HG02970 (cell line): ENCODE results near the gene ZHX3.

ENCODE experiments used
- ATAC-seq: cut with Tn5 transposase; IDR thresholded peaks from one replicate; pipeline ENCODE4 v1.9.1; 2021; ENCODE audit warnings: mild to moderate bottlenecking, moderate library complexity, moderate number of reproducible peaks; ENCODE audit not compliant: unreplicated experiment, low FRiP score

Gene ZHX3

DNA sequence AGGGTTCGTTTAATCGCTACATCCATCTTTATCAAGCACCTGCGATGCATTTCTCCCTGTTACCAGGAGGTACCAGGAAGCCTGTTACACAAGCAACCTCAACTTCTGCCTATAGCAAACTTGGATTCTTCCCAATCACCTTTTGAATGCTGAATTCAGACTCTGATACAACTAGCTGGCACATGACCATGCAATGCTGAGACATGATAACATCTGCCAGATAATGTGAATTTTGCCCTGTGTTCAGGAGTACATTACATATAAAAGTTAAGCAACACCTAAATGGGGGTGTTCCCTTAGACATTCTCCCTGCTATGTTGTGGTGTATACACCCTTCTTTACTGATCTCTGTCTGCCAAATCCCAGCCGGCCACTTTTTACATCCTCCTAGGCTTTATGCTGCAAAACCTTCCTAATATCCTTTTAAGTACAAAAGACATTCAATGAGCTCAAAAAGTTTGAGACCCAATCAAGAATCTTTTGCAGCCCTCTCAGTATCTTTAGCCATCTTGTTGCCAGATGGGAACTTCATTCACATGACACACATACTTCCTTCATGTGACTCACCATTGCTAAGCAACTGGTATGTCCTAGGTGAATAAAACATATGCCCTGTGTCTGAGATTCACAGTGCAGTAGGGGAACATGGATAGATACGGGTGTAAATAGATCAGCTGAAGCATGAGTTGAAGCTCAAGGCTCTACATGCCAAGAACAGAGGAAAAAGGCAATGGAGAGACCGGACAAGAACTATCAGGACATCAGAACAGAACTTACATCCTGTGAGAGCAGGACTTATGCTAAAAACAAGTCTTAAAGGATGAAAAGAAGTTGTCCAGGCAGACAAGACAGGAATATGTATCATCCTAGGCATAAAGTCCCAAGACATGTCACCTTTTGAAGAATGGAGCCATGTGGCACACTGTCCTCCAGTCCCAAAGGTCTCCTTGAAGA lies 84.3 kb downstream of the ZHX3 start:
- no peak for ATAC-seq

GRCh38 chr20:41231136-41231535 lies 86.4 kb downstream of the ZHX3 start:
- ATAC-seq: no peak

- ATAC-seq: no peak
These were observed 87.4 kb downstream of the ZHX3 start for GRCh38 chr20:41230136-41230535.

DNA sequence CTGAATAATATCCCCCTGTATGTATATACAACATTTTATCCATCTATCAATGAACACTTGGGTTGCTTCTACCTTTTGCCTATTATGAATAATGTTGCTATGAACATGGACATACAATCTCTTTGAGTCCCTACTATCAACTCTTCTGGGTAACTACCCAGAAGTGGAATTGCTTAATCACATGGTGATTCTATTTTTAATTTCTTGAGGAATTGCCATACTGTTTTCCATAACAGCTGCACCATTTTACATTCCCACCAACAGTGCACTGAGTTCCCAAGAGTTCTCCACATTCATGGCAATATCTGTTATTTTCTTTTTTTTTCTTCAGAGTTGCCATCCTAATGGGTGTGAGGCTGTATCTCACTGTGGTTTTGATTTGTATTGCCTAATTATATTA lies 88.3 kb downstream of the ZHX3 start:
- ATAC-seq: no peak

DNA sequence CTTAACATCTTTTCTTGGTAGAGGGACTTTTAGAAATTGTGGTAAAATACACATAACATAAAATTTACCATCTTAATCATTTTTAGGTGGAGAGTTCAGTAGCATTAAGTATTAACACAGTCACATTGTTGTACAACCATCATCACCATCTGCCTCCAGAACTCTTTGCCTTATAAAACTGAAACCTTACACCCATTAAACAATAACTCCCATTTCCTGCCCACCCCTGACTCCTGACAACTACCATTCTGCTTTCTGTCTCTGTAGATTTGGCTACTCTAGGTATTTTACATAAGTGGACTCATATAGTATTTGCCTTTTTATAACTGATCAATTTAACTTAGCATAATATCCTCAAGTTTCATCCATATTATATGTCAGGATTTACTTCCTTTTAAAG lies 88.7 kb downstream of the ZHX3 start:
- ATAC-seq: no peak

DNA sequence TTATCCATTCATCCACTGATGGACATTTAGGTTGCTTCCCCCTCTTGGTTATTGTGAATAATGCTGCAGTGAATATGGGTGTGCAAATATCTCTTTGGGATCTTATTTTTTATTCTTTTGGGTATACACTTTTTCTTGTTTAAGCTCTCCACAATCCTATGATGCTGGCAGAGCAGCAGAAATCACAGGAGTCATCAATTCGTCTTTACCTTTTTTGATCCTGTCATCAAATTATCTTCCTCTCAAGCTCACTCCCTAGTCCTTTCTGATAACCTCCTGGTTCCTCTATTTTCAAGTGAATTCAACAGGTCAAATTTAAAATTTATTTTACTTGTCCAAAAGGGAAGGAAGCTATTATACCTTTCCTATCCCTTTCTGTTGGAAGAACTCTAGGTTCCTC lies 91.1 kb downstream of the ZHX3 start:
- ATAC-seq: no peak

- no peak for ATAC-seq
These were observed 92.4 kb downstream of the ZHX3 start for GRCh38 chr20:41225091-41225490.

DNA sequence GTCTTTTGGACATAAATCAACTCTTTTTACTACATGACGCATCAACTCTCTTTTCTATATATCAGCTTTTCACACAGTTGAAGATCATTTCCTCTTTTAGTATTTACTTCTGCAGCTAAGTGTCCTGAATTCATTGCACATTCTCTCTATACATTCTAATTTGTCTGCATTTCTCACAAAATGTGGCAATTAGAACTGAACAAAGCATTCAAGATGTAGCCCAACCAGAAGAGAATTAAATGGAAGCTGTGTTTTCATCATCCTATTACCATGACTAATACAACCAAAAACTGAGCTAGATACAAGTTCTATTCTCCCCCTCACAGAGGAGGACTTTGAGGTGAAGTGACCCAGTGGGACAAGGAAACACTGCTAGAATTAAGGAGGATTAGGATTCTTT lies 93.2 kb downstream of the ZHX3 start:
- ATAC-seq: no peak

GRCh38 chr20:41223112-41223511 lies 94.4 kb downstream of the ZHX3 start:
- ATAC-seq: no peak

- ATAC-seq: no peak
These were observed 94.8 kb downstream of the ZHX3 start for GRCh38 chr20:41222703-41223102.

GRCh38 chr20:41222296-41222695 lies 95.2 kb downstream of the ZHX3 start:
- ATAC-seq: no peak

GRCh38 chr20:41221614-41222218 lies 95.8 kb downstream of the ZHX3 start:
- no peak for ATAC-seq

DNA sequence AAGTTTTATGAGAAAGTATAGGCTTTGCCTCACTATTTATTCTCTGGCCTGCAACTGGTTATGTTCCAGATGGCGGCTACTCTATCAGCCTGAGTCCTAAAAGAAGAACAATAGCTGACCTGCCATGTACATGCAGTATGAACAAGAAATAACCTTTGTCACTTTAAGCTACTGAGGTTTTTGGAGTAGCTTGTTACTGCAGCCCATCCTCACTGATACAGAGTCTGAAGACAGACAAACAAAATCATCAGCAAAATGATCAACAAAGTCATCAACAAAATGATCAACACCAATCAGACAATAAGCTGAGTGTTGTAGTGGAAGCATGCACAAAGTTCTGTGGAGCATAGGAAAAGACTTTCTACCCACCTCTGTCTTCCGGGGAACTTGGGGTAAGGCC lies 97.7 kb downstream of the ZHX3 start:
- ATAC-seq: no peak

GRCh38 chr20:41218466-41218865 lies 99.1 kb downstream of the ZHX3 start:
- ATAC-seq: no peak

DNA sequence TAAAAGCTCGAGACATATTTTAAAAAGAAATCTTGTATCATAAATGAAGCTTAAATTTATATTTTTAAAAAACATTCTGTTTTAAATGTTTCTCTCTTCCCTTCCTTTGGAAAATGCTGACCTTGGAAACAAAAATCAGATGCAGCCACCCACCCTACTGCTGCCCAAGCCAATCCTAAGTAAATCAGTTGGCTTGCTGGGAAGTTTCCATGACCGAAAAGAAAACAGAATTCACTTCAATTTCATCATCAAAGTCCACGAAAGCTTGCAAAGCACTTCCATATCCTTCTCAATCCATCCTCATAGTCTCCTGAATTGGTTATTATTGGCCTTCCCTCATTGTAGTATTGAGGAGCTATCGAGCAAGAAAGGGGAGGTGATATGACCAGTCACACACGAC lies 100.1 kb downstream of the ZHX3 start:
- no peak for ATAC-seq

DNA sequence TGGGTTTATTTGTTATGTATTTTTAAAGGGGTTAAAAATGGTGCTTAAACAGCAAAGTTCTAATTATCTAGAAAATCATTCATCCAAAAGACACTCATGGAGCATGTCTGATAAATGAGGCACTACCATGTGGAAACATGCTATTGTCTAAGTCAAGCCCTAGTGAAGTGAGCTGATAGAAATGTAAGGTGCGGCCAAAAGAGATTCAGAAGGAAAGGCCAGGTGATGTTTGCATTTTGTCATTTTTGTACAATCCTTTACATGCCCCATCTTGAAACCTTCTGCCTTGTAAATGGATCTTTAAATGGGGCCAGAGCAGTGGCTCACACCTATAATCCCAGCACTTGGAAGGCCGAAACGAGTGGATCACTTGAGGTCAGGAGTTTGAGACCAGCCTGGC lies 102.9 kb downstream of the ZHX3 start:
- no peak for ATAC-seq

- ATAC-seq: no peak
These were observed 103.3 kb downstream of the ZHX3 start for GRCh38 chr20:41214202-41214601.

DNA sequence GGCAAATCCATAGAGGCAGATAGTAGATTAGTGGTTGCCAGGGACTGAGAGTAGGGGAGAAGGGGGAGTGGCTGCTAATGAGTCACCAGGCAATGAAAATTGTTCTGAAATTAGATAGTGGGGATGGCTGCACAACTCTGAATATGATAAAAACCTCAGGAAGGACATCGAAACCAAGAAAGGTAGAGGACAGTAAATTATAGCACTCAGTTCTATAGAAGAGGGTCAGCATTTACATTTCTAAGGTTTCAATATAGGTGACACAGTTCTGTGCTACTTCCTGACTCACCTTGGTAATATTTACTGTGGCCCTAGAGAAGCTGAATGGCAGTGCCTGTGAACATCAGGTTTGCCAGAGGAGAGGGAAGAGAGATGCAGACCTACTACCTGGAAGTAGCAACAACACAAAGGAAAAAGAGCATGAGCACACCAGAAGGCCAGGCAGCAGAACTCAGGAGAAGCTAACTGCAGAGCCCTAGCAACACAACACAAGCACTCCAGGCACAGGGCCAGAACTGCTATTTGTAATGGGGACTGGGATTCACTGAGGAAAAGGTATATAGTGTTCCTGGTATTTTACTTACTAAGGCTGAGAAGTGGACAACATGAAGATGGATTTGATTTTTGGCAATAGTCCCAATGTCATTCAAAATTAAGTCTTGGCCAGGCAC lies 104.2 kb downstream of the ZHX3 start:
- no peak for ATAC-seq

DNA sequence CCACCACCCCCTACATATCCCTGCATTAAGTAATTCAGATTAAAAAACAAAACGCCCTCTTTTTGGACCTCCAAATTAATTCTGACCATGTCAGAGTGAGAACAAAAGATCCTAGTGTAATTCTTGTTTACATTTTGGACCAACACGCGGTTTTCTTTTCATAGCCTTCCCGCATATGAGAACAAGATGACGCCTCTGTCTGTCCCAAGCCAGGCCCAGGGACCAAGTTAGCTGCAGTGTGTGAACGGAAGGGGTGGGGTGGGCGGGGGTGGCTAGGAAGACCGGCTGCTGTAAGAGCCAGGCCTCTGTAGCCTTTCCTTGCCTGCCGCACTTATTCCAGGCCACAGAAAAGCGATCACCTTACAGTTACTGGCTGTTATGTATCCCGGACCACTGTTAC lies 112.2 kb downstream of the ZHX3 start:
- ATAC-seq: no peak

GRCh38 chr20:41204304-41205265 lies 112.9 kb downstream of the ZHX3 start:
- no peak for ATAC-seq
